Sigmoid colon (tissue), 7 donors: ENCODE measurements around the gene FXYD2. TPM values are rescaled to one million over a fixed set of nuclear protein-coding genes. Genes with fewer than 3 reads are reported as not detected.

Source experiments
- DNase-seq: peaks from one replicate; pipeline ENCODE4 v3.0.0-alpha.2; 2019
- H3K27ac ChIP-seq, 4 donors: fragments of 200-600 bp; sonication (generic); one replicate each; pipeline ENCODE4 v1.5.1; 2016 to 2019; ENCODE audit warnings: mild to moderate bottlenecking in 1 of 4
- H3K27me3 ChIP-seq, 3 donors: fragments of 200-600 bp; sonication (generic); one replicate each; pipeline ENCODE4 v1.5.1; 2019; ENCODE audit warnings: mild to moderate bottlenecking in 1 of 3
- H3K36me3 ChIP-seq, 4 donors: fragments of 200-600 bp; sonication (generic); one replicate each; pipeline ENCODE4 v1.5.1; 2016 to 2019
- H3K4me1 ChIP-seq, 4 donors: fragments of 200-600 bp; sonication (generic); one replicate each; pipeline ENCODE4 v1.5.1; 2017 to 2019
- H3K4me3 ChIP-seq, 4 donors: fragments of 200-600 bp; sonication (generic); one replicate each; pipeline ENCODE4 v1.5.1; 2017 to 2019; ENCODE audit warnings: mild to moderate bottlenecking in 2 of 4, moderate library complexity in 1 of 4
- H3K9me3 ChIP-seq, 4 donors: fragments of 200-600 bp in 3 of 4; sonication (generic) in 3 of 4; one replicate each; pipeline versions ENCODE4 v1.5.1 to v1.6.1; 2013 to 2019
- CTCF ChIP-seq, 4 experiments: fragments of 450-650 bp in 3 of 4; fragments of 200-600 bp in 1 of 4; IDR thresholded peaks; one replicate each; pipeline ENCODE4 v1.5.1; 2016 to 2019; ENCODE audit warnings: antibody characterized with exemption in 4 of 4, mild to moderate bottlenecking in 3 of 4, moderate library complexity in 2 of 4
- EP300 ChIP-seq, 4 donors: sonication (generic); formaldehyde crosslinking; IDR thresholded peaks; one replicate each; pipeline ENCODE4 v1.6.1; 2017; ENCODE audit warnings: antibody characterized with exemption in 4 of 4
- POLR2A ChIP-seq, 2 donors: fragments of 450-650 bp; IDR thresholded peaks; one replicate each; pipeline ENCODE4 v1.6.1; 2016; ENCODE audit warnings: antibody characterized with exemption in 2 of 2, mild to moderate bottlenecking in 2 of 2, moderate library complexity in 2 of 2
- POLR2AphosphoS5 ChIP-seq, 4 donors: sonication (generic); formaldehyde crosslinking; IDR thresholded peaks; one replicate each; pipeline ENCODE4 v1.6.1; 2017; ENCODE audit warnings: antibody characterized with exemption in 4 of 4
- WGBS, 2 donors: extraction: QIAGEN DNeasy Blood & Tissue Kit; methylation state at CpG; one replicate each; pipeline ENCODE4 v1.1.7; 2013; 5-methylcytosine and 5-hydroxymethylcytosine counted together
- intact Hi-C: fragments of 100-400 bp; cut with DNase I; formaldehyde crosslinking; loops from one replicate; pipeline ENCODE4 v1.15.1; 2023
- polyA plus RNA-seq, 3 donors: library from polyadenylated mRNA; stranded (reverse); fragments of 200-250 nt; gene quantifications; one replicate each; pipeline ENCODE4 v1.2.3, GENCODE V29; 2013
- total RNA-seq, 4 donors: library from RNA; depleted of rRNA; stranded (reverse); fragments of >200 nt; gene quantifications; one replicate each; pipeline ENCODE4 v1.1.0, GENCODE V29; 2016
- donor health status: healthy with polysubstance abuse.
- donor health status: Bipolar disorder and iron deficiency.
- donor health status: healthy.

FXYD2 gene
- total and polyA plus RNA-seq, 7 donors = 3.2 to 6.6 (median 4.2) TPM; not detected in 1

DNA sequence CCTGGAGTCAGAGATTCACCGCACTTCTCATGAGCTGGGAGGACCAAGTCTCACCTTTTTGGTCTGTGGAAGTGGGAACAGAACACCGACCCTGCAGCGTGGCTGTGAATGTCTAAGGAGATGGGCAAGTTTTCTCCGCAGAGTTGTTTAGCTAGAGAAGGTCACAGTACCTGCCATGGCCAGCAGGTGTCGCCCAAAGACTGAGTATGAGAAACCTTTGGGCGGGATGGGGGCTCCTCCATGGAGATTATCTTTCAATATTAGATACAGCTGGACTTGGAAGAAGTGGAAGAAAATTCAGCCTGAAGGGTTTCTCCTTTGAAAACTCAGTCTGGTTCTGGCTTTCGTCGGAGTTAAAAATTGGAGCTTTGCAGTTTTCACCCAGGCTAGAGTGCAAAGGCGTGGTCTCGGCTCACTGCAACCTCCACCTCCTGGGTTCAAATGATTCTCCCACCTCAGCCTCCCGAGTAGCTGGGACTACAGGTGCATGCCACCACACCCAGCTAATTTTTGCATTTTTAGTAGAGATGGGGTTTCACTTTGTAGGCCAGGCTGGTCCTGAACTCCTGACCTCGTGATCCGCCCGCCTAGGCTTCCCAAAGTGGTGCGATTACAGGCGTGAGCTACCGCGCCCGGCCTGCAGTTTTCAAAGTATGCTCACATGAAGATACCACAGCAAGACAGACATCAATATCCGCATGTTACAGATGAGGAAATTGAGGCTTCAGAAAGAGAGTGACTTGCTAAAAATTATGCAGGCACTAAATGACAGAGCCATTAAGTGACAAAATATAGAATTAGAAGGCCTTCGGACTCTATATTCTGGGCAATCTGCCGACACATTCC is 16.8 kb downstream of the FXYD2 start:
- peak; percentile 88 for DNase-seq
- Histone ChIP-seq H3K4me3 (no peak overlapping the region), H3K27ac (no peak overlapping the region), H3K36me3 (no peaks in the 10 kb centered on the region), H3K9me3 (no peaks in the 10 kb centered on the region), H3K27me3 (no peaks in the 10 kb centered on the region), H3K4me1 (no peaks in the 10 kb centered on the region)
- intact Hi-C loops = loop anchor here (1.0 to 2.0 kb wide), 2 partner anchors 140 to 245 kb away; no protein-coding TSS in a partner anchor
- TF ChIP-seq EP300 (IDR thresholded peaks at IDR 0.05) = no peak
- no peak for TF ChIP-seq POLR2AphosphoS5 (IDR thresholded peaks at IDR 0.05)
- TF ChIP-seq CTCF (IDR thresholded peaks at IDR 0.05) = peak; percentile 72 to 92 (median 88)
- TF ChIP-seq POLR2A (IDR thresholded peaks at IDR 0.05) = no peak
- WGBS, 2 donors = 36 to 57% methylated on average over 22 of the region's 22 CpGs

DNA sequence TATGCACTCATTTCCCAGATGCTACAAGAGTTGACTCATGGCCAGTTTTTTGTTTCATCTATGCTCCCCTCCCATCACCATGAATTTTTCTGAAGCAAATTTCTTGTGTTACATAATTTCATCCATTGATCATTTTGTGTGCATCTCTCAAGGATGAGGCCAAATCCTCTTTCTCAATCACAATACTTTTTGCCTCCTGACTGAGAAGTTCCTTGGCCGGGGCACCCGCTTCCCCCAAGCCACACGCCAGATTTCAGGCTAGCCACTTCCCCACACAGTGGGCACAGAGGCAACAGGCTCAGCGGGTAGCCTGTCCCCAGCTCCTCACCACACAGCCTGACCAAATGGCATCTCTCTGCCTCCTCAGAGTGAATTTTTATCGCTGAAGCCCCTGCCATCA is 17.7 kb downstream of the FXYD2 start:
- Histone ChIP-seq H3K9me3 (no peaks in the 10 kb centered on the region), H3K27ac (no peak overlapping the region), H3K4me3 (no peak overlapping the region), H3K27me3 (no peaks in the 10 kb centered on the region), H3K4me1 (no peaks in the 10 kb centered on the region), H3K36me3 (no peaks in the 10 kb centered on the region)
- no peak for DNase-seq
- 84 to 87% methylated on average over 5 of the region's 5 CpGs for WGBS, 2 donors
- intact Hi-C loops = loop anchor here (1.0 to 2.0 kb wide), 2 partner anchors 140 to 246 kb away; no protein-coding TSS in a partner anchor
- TF ChIP-seq POLR2AphosphoS5 (IDR thresholded peaks at IDR 0.05) (no peak), POLR2A (IDR thresholded peaks at IDR 0.05) (no peak), CTCF (IDR thresholded peaks at IDR 0.05) (no peak), EP300 (IDR thresholded peaks at IDR 0.05) (no peak)

DNA sequence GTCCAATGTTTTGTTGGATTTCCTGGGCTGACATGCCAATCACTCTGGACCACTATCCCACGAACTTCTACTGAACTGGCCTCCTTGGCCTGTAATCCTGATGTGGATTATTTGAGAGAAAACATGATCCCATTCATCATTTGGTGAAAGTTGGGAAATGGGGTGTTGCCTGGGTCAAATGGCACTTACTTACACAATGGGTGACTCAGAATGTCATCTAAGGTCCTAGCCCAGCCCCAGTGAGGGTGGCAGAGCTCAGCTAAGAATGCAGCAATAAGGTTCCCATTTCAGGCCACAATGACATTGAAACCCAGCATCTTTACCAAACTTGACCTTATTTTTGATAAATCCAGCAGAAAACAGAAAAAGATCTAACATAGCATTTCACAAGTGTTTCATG is 19.5 kb downstream of the FXYD2 start:
- Histone ChIP-seq H3K4me1 (no peaks in the 10 kb centered on the region), H3K4me3 (no peak overlapping the region), H3K27me3 (no peaks in the 10 kb centered on the region), H3K27ac (no peak overlapping the region), H3K9me3 (no peaks in the 10 kb centered on the region), H3K36me3 (no peaks in the 10 kb centered on the region)
- TF ChIP-seq CTCF (IDR thresholded peaks at IDR 0.05) = no peak
- TF ChIP-seq POLR2A (IDR thresholded peaks at IDR 0.05) = no peak
- TF ChIP-seq POLR2AphosphoS5 (IDR thresholded peaks at IDR 0.05) = peak in 1 of 4 donors; percentile 14
- no peak for TF ChIP-seq EP300 (IDR thresholded peaks at IDR 0.05)
- intact Hi-C loops = no loop called here
- 67 to 73% methylated on average over 1 of the region's 1 CpG for WGBS, 2 donors
- no peak for DNase-seq

DNA sequence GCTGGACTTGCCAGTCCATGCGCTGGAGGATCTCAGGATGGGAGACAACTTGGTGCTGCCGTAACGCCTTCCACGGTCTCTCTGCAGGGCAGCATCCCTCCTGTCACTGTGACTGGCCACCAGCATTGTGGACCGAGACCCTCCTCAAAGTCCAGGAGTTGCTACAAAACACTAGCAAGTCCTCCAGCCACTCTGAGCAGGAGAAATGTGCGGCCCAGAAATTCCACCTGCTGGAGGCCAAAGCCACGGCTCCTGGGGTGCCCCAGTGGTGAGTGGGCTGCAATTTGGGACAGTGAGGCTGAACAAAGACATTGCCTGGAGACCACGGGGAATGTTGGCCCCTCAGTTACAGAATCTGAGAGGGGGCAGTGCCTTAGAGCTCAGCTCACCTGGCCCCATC is 20.6 kb downstream of the FXYD2 start:
- Histone ChIP-seq H3K9me3 (no peaks in the 10 kb centered on the region), H3K27ac (no peak overlapping the region), H3K4me3 (no peak overlapping the region), H3K27me3 (no peaks in the 10 kb centered on the region), H3K36me3 (no peaks in the 10 kb centered on the region), H3K4me1 (no peaks in the 10 kb centered on the region)
- TF ChIP-seq POLR2AphosphoS5 (IDR thresholded peaks at IDR 0.05) = no peak
- TF ChIP-seq CTCF (IDR thresholded peaks at IDR 0.05) = no peak
- TF ChIP-seq POLR2A (IDR thresholded peaks at IDR 0.05) = no peak
- TF ChIP-seq EP300 (IDR thresholded peaks at IDR 0.05) = no peak
- WGBS, 2 donors = 95 to 96% methylated on average over 8 of the region's 8 CpGs
- intact Hi-C loops = no loop called here
- no peak for DNase-seq
